Psoas muscle (tissue), 8 donors: ENCODE results near the gene RBP4. TPM values are rescaled to one million over a fixed set of nuclear protein-coding genes. Genes with fewer than 3 reads are reported as not detected.
A peak's percentile ranks its signal among the peaks of the same experiment; 100 is the strongest.

Source experiments
- ATAC-seq, 4 donors: fragments of 200-7000 bp; cut with Tn5 transposase; one replicate each; pipeline ENCODE4 v1.9.1; 2020; ENCODE audit warnings: moderate library complexity in 3 of 4, mild to moderate bottlenecking in 2 of 4
- DNase-seq, 2 donors: peaks; one replicate each; pipeline ENCODE4 v3.0.0-alpha.2; 2020
- H3K27ac ChIP-seq: fragments of 200-600 bp; one replicate; pipeline ENCODE4 v1.8.0; 2022
- H3K27me3 ChIP-seq, 3 donors: fragments of 200-600 bp in 1 of 3; one replicate each; pipeline versions ENCODE4 v1.6.1 to v1.8.0; 2013 to 2022; ENCODE audit warnings: low read length in 2 of 3, mild to moderate bottlenecking in 2 of 3, moderate library complexity in 1 of 3; ENCODE audit not compliant: insufficient read depth in 3 of 3
- H3K36me3 ChIP-seq, 2 donors: fragments of 200-600 bp in 1 of 2; one replicate each; pipeline versions ENCODE4 v1.6.1 to v1.8.0; 2013 to 2022; ENCODE audit warnings: low read depth in 1 of 2, mild to moderate bottlenecking in 1 of 2, moderate library complexity in 1 of 2; ENCODE audit not compliant: insufficient read depth in 1 of 2
- H3K4me1 ChIP-seq: fragments of 200-600 bp; one replicate; pipeline ENCODE4 v1.8.0; 2022
- H3K4me3 ChIP-seq: fragments of 200-600 bp; one replicate; pipeline ENCODE4 v1.8.0; 2022; ENCODE audit warnings: mild to moderate bottlenecking
- H3K9me3 ChIP-seq: fragments of 200-600 bp; one replicate; pipeline ENCODE4 v1.8.0; 2022
- WGBS, 3 donors: extraction: QIAGEN DNeasy Blood & Tissue Kit; methylation state at CpG; one replicate each; pipeline versions ENCODE4 v1.1.6 to v1.1.7; 2013; 5-methylcytosine and 5-hydroxymethylcytosine counted together
- intact Hi-C, 2 donors: fragments of 100-400 bp; cut with DNase I; formaldehyde crosslinking; loops; one replicate each; pipeline versions ENCODE4 v1.11.0 to v1.14.2; 2022
- polyA plus RNA-seq, 3 donors: library from polyadenylated mRNA; stranded (reverse); fragments of 200-250 nt; gene quantifications; one replicate each; pipeline ENCODE4 v1.2.3, GENCODE V29; 2013
- total RNA-seq, 4 donors: library from RNA; stranded (reverse); fragmentation: NEBNext Ultra II Directional in 2 of 4; extraction: Animal tissue kit (Norgen Biotek cat#: 25700) in 2 of 4; gene quantifications; one replicate each; pipeline versions ENCODE4 v1.2.1 to v1.2.4, GENCODE V29; 2021 to 2023
- TF ChIP-seq, protein P1 (sequence below): fragments of 200-600 bp; IDR thresholded peaks from one replicate; pipeline ENCODE4 v1.8.0; 2022; ENCODE audit warnings: antibody characterized with exemption
- donor health status: healthy with polysubstance abuse.
- donor health status: DM: no; HTN: no; CAD: no; lungs with moderate emphysema.
- donor health status: Bipolar disorder and iron deficiency.
- donor health status: healthy.
- donor health status: DM: yes; HTN: yes; CAD: no.
- donor health status: DM: no; HTN: no; CAD: no.
- donor health status: DM: no; HTN: no; CAD: no.
- donor health status: DM: yes; HTN: yes; CAD: no.

RBP4 gene
- total and polyA plus RNA-seq, 7 donors = 1.0 to 13.6 (median 2.2) TPM

DNA sequence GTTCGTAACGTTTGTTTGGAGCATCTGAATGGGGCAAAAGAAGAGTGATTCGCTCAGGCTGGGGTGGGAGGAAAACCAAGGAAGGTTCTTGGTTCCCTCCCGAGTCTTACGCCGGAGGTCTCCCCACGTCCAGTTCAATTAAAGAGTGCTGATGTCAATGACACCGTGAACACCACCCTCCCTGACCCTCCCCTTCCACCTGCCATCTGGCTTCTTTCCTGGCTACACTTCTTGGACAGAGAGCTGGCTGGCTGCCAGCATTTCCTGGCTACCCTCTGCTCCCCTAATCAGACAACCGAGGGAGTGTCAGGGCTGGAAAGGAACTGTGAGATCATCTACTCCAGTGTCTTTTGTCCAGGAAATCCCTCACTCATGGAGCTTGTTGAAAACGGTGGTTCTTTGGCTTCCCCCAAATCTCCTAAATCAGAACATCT is 58.7 kb downstream of the RBP4 start:
- intact Hi-C loops = no loop called here
- WGBS, 3 donors = 1 to 5% (median 2%) methylated on average over 10 of the region's 10 CpGs
- Histone ChIP-seq H3K27ac (no peak overlapping the region), H3K4me1 (no peaks in the 10 kb centered on the region), H3K27me3 (peaks cover 0 to 2% (median 0%) of the 10 kb centered on the region in 3 donors), H3K36me3 (no peaks in the 10 kb centered on the region), H3K9me3 (no peaks in the 10 kb centered on the region), H3K4me3 (peak overlapping the region; percentile 41)
- DNase-seq = peak; percentile 31 to 60
- peak in 2 of 4 donors; percentile 23 to 42 for ATAC-seq
- TF ChIP-seq, protein P1, sequence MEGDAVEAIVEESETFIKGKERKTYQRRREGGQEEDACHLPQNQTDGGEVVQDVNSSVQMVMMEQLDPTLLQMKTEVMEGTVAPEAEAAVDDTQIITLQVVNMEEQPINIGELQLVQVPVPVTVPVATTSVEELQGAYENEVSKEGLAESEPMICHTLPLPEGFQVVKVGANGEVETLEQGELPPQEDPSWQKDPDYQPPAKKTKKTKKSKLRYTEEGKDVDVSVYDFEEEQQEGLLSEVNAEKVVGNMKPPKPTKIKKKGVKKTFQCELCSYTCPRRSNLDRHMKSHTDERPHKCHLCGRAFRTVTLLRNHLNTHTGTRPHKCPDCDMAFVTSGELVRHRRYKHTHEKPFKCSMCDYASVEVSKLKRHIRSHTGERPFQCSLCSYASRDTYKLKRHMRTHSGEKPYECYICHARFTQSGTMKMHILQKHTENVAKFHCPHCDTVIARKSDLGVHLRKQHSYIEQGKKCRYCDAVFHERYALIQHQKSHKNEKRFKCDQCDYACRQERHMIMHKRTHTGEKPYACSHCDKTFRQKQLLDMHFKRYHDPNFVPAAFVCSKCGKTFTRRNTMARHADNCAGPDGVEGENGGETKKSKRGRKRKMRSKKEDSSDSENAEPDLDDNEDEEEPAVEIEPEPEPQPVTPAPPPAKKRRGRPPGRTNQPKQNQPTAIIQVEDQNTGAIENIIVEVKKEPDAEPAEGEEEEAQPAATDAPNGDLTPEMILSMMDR = no peak

Other genes starting within 250 kb of the RBP4 start
- 1 to 10 TPM; 4.2 to 9.4 (median 5.8) TPM for gene MYOF, start 118.9 kb downstream of the RBP4 start, total RNA-seq
- gene MYOF, start 118.9 kb downstream of the RBP4 start, polyA plus RNA-seq = 1 to 10 TPM in 2 of 3 donors, under 1 TPM in 1; 0.70 to 3.6 (median 2.1) TPM
- gene CEP55, start 104.6 kb downstream of the RBP4 start, total RNA-seq = under 1 TPM in 2 of 4 donors, not detected in 2; 0.10 to 0.29 TPM
- gene CEP55, start 104.6 kb downstream of the RBP4 start, polyA plus RNA-seq = under 1 TPM in 2 of 3 donors, not detected in 1; 0.16 to 0.25 TPM
- gene FFAR4, start 34.6 kb downstream of the RBP4 start, total RNA-seq = under 1 TPM in 1 of 4 donors, not detected in 3; 0.07 TPM
- under 1 TPM; 0.01 to 0.18 (median 0.08) TPM for gene FFAR4, start 34.6 kb downstream of the RBP4 start, polyA plus RNA-seq
- not detected for gene PDE6C, start 11.3 kb upstream of the RBP4 start, total RNA-seq
- not detected for gene PDE6C, start 11.3 kb upstream of the RBP4 start, polyA plus RNA-seq
- gene FRA10AC1, start 101.4 kb upstream of the RBP4 start, total RNA-seq = 10 to 100 TPM in 3 of 4 donors, 1 to 10 TPM in 1; 6.7 to 14.0 (median 13.4) TPM
- gene FRA10AC1, start 101.4 kb upstream of the RBP4 start, polyA plus RNA-seq = 10 to 100 TPM in 1 of 3 donors, 1 to 10 TPM in 2; 6.4 to 15.0 (median 7.2) TPM
- gene LGI1, start 156.7 kb upstream of the RBP4 start, total RNA-seq = 1 to 10 TPM; 1.3 to 7.3 (median 2.6) TPM
- gene LGI1, start 156.7 kb upstream of the RBP4 start, polyA plus RNA-seq = 1 to 10 TPM in 2 of 3 donors, under 1 TPM in 1; 0.20 to 1.4 (median 1.4) TPM